ENCODE data around the gene CRYGB. TPM values are rescaled to one million over a fixed set of nuclear protein-coding genes. Genes with fewer than 3 reads are reported as not detected.

The CRYGB gene
- total RNA-seq, 1 donor from 2014 or later: not detected

GRCh38 chr2:208172125-208172524 is 26.2 kb upstream of the CRYGB start:
- Mint-ChIP-seq H3K9me3 (no peaks in the 10 kb centered on the region), H3K27me3 (peaks cover 10% of the 10 kb centered on the region), H3K4me1 (peaks cover 4% of the 10 kb centered on the region), H3K27ac (no peak overlapping the region), H3K4me3 (no peak overlapping the region), H3K36me3 (ENCODE audit: low read depth) (no peaks in the 10 kb centered on the region)
- ChIA-PET CTCF (no interaction called here), POLR2A (no interaction called here)
- ATAC-seq (ENCODE audit: low read depth): no peak
- TF ChIP-seq CTCF (IDR thresholded peaks at IDR 0.05): no peak
- intact Hi-C loops (cut with micrococcal nuclease): no loop called here
- DNase-seq: no peak

GRCh38 chr2:208164951-208165755 is 19.2 kb upstream of the CRYGB start:
- Mint-ChIP-seq H3K27me3 (peaks cover 2% of the 10 kb centered on the region), H3K36me3 (ENCODE audit: low read depth) (no peaks in the 10 kb centered on the region), H3K4me3 (no peak overlapping the region), H3K9me3 (no peaks in the 10 kb centered on the region), H3K4me1 (no peaks in the 10 kb centered on the region), H3K27ac (no peak overlapping the region)
- DNase-seq (no peak), ATAC-seq (ENCODE audit: low read depth) (no peak)
- intact Hi-C loops (cut with micrococcal nuclease): no loop called here
- CTCF ChIA-PET: interaction anchor here (0.8 kb wide), 1 partner anchor 11 kb away, joined by 3 read pairs; no protein-coding TSS in a partner anchor
- POLR2A ChIA-PET: no interaction called here
- TF ChIP-seq CTCF (IDR thresholded peaks at IDR 0.05): no peak

DNA sequence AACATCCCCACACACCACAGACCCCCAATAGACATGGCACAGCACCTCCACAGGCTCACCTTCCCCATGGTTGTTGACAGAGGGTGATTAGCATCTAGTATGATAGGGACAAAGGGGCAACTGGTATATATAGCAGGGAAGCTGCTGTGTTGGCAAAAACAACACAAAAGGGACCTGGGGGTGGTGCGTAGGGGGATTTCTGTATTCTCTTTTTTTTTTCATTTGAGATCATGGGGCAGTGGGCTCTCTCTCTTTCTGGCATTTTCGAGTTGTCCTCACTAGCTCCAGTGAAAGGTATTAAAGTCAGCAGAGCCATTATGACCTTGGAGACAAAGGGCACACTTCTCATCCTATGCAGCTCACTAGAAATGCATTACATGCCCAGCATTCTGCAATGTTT is 17.5 kb upstream of the CRYGB start, which contains the start of gene CRYGA:
Gene CRYGA (minus strand): TSS at position 101 of the 400 bp plus-strand sequence. CDS start 33 bp downstream, at position 68.
- POLR2A ChIA-PET: no interaction called here
- no peak for TF ChIP-seq CTCF (IDR thresholded peaks at IDR 0.05)

DNA sequence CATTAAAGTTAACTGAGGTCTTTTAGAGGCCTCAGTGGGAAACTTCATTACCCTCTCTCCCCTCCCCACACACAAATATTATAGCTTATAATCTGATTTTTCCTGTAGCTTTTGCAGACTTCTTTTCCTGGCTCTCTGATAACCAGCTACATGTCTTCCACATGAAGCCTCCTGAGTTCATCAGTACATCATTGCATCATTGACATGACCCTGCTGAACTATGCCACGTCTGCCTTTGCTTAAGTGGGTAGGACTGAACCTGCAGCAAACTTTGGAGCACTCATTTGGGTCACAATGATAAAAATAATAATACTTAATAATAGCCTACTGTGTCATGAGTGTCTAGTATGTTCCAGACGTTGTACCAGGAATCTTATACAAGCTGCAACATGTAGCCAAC is 10.5 kb upstream of the CRYGB start:
- intact Hi-C loops (cut with micrococcal nuclease): no loop called here
- POLR2A ChIA-PET: no interaction called here

More for the DNA sequence above, 17.5 kb upstream of the CRYGB start, which contains the start of gene CRYGA:
- Mint-ChIP-seq H3K27me3 (peaks cover 4% of the 10 kb centered on the region), H3K9me3 (no peaks in the 10 kb centered on the region), H3K4me1 (no peaks in the 10 kb centered on the region), H3K27ac (no peak within 1 kb of the TSS), H3K36me3 (ENCODE audit: low read depth) (no peaks in the 10 kb centered on the region), H3K4me3 (no peak within 1 kb of the TSS)
- DNase-seq: no peak
- intact Hi-C loops (cut with micrococcal nuclease): no loop called here
- ATAC-seq (ENCODE audit: low read depth): no peak
- CTCF ChIA-PET: no interaction called here

More for the DNA sequence above, 10.5 kb upstream of the CRYGB start:
- no peaks in the 10 kb centered on the region for H3K4me1 Mint-ChIP-seq
- no peak for DNase-seq
- no peak for TF ChIP-seq CTCF (IDR thresholded peaks at IDR 0.05)
- H3K27ac Mint-ChIP-seq: no peak overlapping the region
- CTCF ChIA-PET: no interaction called here
- H3K9me3 Mint-ChIP-seq: peaks cover 6% of the 10 kb centered on the region
- H3K27me3 Mint-ChIP-seq: peaks cover 7% of the 10 kb centered on the region
- H3K36me3 Mint-ChIP-seq (ENCODE audit: low read depth): no peaks in the 10 kb centered on the region
- no peak for ATAC-seq (ENCODE audit: low read depth)
- no peak overlapping the region for H3K4me3 Mint-ChIP-seq
